ENCODE results near the gene BRAF. TPM values are rescaled to one million over a fixed set of nuclear protein-coding genes. Genes with fewer than 3 reads are reported as not detected.

Gene BRAF
- total RNA-seq, 4 donors from 2014 or later = 37.1 to 56.9 (median 45.3) TPM

GRCh38 chr7:140677496-140677895 lies 247.2 kb downstream of the BRAF start:
- TF ChIP-seq, protein P1, sequence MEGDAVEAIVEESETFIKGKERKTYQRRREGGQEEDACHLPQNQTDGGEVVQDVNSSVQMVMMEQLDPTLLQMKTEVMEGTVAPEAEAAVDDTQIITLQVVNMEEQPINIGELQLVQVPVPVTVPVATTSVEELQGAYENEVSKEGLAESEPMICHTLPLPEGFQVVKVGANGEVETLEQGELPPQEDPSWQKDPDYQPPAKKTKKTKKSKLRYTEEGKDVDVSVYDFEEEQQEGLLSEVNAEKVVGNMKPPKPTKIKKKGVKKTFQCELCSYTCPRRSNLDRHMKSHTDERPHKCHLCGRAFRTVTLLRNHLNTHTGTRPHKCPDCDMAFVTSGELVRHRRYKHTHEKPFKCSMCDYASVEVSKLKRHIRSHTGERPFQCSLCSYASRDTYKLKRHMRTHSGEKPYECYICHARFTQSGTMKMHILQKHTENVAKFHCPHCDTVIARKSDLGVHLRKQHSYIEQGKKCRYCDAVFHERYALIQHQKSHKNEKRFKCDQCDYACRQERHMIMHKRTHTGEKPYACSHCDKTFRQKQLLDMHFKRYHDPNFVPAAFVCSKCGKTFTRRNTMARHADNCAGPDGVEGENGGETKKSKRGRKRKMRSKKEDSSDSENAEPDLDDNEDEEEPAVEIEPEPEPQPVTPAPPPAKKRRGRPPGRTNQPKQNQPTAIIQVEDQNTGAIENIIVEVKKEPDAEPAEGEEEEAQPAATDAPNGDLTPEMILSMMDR (IDR thresholded peaks at IDR 0.05; ENCODE audit: low read depth) = no peak

DNA sequence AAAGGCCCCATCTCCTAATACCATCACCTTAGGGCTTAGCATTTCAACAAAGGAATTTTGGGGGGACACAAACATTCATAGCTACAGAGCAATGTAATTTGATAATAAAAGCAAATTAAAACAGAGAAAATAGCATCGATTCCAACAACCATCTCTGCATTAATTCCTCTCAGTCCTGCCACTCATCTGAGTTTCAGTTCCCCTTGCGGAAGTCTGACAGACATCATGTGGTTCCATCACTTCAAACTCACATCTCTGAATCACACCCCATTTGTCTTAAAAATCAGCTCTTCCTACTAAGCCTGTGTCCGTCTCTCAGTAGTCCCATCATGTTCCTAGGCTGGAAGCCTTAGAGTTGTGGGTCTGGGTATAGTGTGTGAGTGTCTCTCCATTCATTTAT lies 248.4 kb downstream of the BRAF start:
- TF ChIP-seq, protein P1 (IDR thresholded peaks at IDR 0.05; ENCODE audit: low read depth) = no peak

DNA sequence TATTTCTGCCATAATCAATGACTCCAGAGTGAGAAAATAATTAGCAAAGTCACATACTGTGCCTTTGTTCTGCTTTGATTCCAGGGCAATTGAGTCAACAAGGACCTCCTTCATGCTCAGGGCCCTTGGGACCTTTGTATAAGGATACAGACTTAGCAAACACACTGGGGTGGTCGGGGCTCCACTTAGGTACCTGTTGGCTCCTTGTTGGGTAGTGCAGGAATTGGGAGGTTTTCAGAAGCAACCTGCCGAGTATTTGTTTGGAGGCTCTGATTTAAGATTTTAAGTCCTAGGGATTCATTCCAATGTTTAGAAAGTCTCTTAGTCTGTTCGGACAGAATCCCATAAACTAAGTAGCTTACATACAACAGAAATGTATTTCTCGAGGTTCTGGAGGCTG lies 249.0 kb downstream of the BRAF start:
- TF ChIP-seq, protein P1 (IDR thresholded peaks at IDR 0.05; ENCODE audit: low read depth) = no peak

- TF ChIP-seq, protein P1 (IDR thresholded peaks at IDR 0.05; ENCODE audit: low read depth) = no peak
Measured at GRCh38 chr7:140674899-140675701, 249.6 kb downstream of the BRAF start.

GRCh38 chr7:140674356-140674800 lies 250.4 kb downstream of the BRAF start:
- TF ChIP-seq, protein P1 (IDR thresholded peaks at IDR 0.05; ENCODE audit: low read depth) = no peak

- TF ChIP-seq, protein P1 (IDR thresholded peaks at IDR 0.05; ENCODE audit: low read depth) = no peak
Measured at GRCh38 chr7:140673774-140674155, 251.0 kb downstream of the BRAF start.

GRCh38 chr7:140673063-140673773 lies 251.5 kb downstream of the BRAF start:
- TF ChIP-seq, protein P1 (IDR thresholded peaks at IDR 0.05; ENCODE audit: low read depth) = no peak
